SU-DHL-6 (cell line): ENCODE results near the gene WDR13.

Experiments
- CTCF ChIP-seq: fragments of 200-600 bp; sonication (generic); IDR thresholded peaks from one replicate; pipeline ENCODE4 v1.5.1; 2017; ENCODE audit warnings: antibody characterized with exemption, mild to moderate bottlenecking, low read length, moderate library complexity; ENCODE audit not compliant: insufficient read depth, poor library complexity, severe bottlenecking
- EZH2phosphoT487 ChIP-seq: fragments of 200-600 bp; sonication (generic), shearing (Covaris generic); conservative IDR thresholded peaks from 2 replicates; pipeline ENCODE4 v1.6.1; 2018; ENCODE audit warnings: mild to moderate bottlenecking, antibody characterized with exemption, low read length, moderate library complexity, mixed read lengths

- no peak for TF ChIP-seq CTCF
- no peak for TF ChIP-seq EZH2phosphoT487
Measured at GRCh38 chrX:48597353-48598264, at the start of gene WDR13.
